HG03460 (cell line): ENCODE data around the gene PANX2.

Experiments used
- ATAC-seq: cut with Tn5 transposase; IDR thresholded peaks from one replicate; pipeline ENCODE4 v1.9.1; 2021; ENCODE audit not compliant: unreplicated experiment

Gene PANX2

DNA sequence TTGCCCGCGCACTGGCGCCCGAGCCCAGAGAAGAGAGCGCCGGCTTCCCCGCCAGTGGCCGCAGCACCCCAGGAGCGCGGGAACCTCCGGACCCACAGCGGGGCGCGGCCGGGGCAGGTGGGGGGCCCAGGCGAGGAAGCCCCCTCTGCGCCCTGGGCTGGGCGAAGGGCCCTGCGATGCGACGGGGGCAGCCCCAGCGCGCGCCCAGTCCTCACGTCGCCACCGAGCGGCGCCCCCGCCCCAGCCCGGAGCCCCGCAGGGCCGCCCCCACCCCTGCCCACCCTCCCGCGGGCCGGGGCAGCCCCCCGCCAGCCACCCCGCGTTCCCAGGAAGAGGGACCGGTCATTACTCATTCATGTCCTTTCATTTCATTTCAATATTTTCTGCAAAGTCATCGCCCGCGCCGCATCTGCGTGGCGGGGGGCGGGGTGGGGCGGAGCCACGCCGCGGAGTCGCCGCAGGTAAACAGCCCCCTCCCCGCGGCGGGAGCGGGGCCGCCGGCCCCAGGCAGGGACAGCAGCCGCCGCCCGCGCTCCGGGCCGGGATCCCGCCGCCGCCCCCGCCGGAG, 673 bp upstream of the PANX2 start:
- ATAC-seq: no peak

DNA sequence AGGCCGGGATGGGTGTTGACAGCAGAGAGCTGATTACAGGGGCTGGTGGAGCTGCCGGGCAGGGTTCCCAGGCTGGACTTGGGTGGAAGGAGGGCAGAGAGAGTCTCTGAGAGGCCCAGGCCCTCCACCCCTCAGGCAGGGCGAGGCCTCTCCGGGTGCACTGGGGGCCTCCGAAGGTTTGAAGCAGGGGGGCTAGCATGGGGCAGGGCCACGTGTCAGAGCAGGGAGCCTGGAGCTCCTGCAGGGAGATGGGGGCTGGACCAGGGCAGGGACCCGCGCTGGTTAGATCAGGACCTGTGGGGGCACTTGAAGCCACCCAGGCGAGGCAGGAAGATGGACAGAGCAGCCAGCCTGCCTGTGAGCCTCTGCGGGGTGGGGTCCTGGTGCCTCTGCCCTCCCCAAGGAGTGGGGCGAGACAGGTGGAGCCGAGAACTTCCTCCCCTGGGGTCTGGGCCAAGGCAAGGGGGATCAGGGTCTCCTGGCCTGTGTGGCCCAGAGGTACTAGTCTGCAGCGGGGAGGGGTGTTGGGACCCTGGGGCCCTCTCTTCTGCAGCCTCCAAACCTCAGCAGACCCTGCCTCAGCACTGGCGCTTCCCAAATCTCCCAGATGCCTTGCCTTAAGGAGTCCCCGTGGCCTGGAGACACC, 911 bp downstream of the PANX2 start:
- no peak for ATAC-seq

DNA sequence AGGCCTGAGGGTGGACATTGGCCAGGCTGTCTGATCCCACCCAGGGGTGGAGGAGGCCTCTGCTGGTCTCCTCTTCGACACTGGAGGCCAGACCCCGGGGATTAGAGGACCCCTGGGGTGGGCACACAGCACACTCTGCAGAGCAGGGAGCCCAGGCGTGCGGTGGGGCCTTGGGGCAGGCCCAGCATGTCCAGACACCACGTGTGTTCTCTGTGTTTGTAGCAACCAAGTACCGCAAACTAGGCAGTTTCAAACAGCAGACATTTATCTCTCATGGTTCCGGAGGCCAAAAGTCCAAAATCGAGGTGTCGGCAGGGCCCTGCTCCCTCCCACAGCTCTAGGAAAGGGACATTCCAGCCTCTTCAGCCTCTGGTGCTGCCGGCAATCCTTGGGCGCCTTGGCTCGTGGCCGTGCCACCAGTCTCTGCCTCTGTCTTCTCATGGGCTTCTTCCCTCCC, 1.5 kb downstream of the PANX2 start:
- ATAC-seq: no peak

DNA sequence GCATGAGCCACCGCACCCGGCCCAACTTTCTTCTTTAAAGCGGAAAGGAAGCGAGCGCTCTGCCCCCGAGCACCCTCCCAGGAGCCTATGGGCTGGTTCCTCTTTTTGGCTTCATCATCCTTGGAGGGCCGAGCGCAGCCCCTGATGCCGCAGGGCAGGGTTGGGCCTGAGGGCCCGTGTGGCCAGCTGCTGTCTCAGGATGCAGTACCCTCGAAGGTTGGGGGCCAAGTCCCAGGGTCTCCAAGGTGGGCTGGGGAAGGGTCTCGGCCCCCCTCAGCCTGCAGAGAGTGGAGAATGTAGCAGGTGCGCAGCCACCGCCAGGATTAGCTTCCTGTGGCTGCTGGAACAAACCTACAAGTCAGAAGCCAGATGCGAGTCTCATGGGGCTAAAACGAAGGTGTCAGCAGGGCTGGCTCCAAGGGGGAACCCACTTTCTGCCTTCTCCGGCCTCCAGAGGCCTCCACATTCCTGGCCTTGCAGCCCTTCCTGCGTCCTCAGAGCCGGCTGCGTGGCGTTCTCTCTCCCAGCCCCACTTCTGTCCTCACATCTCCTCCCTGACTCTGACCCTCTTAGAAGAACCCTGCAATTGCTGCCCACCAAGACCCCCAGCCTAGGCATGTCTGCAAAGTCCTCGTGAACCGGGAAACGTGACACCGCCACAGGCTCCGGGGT, 2.9 kb downstream of the PANX2 start:
- no peak for ATAC-seq

DNA sequence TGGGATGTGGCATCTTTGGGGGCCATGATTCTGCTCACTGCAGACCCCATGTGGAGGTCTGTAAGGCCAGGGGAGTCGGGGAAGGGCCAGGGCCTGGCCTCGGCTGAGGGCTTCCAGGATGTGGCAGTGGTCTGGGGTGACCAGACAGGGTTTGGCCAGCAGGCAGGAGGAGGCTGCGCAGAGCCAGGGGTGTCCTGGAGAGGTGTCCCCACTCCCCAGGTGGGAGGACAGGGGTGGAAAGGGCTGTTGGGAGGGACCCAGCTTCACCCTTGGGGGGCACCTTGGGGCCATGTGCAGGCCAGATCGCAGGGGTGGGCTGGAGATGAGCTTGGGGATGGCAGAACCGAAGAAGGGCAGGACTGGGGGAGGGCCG, 3.4 kb downstream of the PANX2 start:
- ATAC-seq: no peak

DNA sequence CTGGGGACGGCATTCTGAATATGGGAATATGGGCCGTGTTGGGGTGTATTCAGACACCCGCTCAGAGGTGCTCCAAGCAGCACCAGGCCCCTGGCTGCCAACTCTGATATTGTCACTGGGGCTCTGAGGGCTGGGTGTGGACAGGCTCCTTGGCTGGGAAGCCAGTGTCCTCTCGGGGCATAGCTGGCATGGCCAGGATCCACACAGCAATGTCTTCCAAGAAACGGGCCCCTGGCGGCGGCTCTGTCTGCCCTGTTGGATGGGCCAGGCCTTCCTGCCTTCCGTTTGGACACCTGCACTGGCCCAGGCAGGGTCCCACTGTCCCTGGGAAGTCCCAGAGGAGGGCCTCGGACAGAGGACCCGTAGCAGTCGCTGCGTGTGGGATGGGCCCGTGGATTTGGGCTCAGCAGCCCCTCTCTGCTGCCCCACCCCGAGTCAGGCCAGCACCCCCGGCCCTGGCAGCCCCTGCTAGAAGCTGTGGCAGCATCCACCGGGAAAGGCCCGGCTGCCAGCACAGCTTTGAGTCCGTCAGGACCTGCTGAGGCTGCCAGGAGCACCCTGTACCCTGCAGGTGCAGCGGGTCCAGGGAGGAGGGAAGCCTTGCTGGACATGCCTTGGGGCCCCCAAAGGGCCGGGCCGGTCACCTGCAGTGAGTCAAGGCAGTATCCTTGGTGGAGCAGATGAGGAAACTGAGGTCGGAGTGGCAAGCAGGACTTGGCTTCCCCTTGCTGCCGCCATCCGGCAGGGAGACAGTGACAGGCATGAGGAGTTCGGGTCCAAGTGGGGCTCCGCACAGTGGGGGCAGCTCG, 4.1 kb downstream of the PANX2 start:
- no peak for ATAC-seq

DNA sequence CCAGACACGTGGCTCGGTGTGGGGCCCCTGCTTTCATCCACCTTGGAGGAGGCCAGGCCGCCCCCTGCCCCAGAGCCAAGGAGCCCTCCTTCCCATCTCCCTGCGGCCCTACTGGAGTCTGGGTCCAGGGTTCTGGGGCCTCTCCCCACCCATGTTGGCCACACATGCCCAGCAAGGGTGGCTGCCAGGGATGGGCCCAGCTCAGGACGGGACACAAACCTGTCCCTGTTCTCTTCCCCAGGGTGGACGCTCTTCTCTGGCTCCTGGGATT, 4.6 kb downstream of the PANX2 start:
- ATAC-seq: no peak

DNA sequence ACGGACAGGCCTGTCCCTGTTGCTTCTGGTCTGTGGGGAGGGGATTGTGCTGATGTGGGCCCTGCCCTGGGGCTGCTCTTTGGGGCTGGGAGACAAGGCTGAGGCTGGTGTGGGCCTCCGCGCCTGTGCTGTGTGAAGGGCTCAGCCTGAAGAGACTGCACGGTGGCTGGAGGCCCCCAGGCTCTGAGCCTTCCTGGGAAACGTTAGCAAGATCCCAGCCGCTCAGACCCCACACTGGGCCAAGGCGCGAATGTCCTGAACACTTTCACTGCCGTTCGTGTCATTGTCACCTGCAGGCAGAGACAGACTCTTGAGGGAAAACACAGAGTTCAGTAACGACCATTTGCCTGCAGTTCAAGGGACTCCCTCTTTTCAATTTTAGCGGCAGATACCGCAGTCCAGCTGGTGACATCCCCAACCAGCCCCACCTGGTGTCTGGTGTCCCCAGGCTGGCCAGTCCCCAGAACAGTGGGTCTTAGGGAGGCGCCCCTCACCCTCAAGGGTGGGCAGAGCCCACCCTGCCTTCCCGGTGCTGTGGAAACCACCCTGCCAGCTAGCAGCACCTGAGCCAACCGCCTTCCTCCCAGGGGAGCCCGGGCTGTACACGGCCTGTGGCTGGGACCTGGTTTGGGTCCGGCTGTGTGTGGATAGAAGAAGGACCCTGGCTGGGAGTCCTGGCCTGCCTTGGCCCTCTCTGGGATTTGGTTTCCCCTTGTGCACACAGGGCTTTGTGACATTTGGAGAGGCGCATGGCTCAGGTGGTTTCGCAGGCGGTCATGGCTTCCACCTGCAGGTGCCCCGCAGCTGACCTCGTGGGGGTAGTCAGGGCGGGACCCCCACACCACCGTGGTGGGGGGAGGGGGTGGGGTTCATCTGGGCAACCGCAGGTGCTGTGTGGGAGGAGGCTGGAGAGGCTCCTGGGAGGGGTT, 5.7 kb downstream of the PANX2 start:
- ATAC-seq: no peak

DNA sequence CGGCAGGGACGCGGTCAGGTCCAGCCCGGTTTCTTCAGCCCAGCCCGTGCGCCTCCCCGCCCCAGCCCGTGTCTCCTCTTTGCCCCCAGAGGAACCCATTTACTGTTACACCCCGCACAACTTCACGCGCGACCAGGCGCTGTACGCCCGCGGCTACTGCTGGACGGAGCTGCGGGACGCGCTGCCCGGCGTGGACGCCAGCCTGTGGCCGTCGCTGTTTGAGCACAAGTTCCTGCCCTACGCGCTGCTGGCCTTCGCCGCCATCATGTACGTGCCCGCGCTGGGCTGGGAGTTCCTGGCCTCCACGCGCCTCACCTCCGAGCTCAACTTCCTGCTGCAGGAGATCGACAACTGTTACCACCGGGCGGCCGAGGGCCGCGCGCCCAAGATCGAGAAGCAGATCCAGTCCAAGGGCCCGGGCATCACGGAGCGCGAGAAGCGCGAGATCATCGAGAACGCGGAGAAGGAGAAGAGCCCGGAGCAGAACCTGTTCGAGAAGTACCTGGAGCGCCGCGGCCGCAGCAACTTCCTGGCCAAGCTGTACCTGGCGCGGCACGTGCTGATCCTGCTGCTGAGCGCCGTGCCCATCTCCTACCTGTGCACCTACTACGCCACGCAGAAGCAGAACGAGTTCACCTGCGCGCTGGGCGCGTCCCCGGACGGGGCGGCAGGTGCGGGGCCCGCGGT, 6.5 kb downstream of the PANX2 start:
- no peak for ATAC-seq

DNA sequence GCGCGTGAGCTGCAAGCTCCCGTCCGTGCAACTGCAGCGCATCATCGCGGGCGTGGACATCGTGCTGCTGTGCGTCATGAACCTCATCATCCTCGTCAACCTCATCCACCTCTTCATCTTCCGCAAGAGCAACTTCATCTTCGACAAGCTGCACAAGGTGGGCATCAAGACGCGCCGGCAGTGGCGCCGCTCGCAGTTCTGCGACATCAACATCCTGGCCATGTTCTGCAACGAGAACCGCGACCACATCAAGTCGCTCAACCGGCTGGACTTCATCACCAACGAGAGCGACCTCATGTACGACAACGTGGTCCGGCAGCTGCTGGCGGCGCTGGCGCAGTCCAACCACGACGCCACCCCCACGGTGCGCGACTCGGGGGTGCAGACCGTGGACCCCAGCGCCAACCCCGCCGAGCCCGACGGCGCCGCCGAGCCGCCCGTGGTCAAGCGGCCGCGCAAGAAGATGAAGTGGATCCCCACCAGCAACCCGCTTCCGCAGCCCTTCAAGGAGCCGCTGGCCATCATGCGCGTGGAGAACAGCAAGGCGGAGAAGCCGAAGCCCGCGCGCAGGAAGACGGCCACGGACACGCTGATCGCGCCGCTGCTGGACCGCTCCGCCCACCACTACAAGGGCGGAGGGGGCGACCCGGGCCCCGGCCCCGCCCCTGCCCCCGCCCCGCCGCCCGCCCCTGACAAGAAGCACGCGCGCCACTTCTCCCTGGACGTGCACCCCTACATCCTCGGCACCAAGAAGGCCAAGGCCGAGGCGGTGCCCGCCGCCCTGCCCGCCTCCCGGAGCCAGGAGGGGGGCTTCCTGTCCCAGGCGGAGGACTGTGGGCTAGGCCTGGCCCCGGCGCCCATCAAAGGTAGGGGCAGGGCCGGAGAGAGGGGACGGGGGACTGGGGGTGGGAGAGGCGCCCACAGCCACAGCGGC, 7.3 kb downstream of the PANX2 start:
- no peak for ATAC-seq

DNA sequence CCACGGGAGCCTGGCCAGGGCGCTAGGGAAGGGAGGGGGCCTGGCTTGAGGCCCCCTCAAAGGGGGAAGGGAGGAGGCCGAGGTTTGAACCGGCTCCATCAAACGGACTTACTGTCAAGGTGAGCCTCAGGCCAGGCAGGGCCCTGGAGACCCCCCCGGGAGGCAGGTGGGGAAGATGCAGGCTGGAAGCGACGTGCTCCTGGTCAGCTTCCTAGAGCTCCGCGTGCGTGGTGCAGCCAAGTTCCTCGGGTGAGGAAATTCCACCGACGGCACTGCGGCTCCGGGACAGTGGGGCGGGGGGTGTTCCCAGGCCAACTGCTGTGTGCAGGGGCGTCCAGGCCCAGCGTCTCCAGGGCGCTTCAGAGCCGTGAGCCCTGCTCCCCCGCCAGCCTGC, 7.9 kb downstream of the PANX2 start:
- no peak for ATAC-seq

DNA sequence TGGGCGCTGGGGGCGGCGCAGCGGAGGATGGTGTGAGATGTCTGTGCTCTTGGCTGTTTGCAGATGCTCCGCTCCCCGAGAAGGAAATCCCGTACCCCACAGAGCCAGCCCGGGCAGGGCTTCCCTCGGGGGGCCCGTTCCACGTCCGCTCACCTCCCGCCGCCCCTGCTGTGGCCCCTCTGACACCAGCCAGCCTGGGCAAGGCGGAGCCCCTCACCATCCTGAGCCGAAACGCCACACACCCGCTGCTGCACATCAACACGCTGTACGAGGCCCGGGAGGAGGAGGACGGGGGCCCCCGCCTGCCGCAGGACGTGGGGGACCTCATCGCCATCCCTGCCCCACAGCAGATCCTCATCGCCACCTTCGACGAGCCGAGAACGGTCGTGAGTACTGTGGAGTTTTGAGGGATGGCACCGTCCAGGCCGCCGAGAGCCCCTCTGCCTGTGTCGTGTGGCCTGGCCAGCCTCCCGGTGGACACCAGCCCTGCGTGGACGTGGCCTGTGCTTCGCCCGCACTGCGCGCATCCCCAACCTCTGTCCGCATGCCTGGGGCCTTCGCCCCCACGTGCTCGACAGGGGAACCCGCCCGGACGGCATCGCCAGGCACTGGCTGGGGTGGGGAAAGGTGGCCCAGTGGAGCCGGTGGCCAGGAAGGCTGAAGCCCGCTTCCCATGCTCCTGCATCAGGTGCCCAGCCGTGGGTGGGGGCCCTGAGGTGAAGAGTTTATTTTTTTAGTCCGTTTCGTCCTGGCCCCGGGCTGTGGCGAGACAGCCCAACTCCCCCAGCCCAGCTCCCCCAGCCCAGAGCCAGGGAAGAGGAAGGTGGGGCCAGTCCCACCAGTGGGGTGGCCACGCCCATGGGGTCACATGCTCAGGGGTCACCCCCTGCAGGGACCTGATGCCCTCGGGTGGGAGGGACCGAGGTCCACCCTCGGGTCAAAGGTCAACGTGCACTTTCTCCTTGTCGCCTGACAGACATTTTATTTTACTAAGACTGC, 8.6 kb downstream of the PANX2 start:
- ATAC-seq: no peak

DNA sequence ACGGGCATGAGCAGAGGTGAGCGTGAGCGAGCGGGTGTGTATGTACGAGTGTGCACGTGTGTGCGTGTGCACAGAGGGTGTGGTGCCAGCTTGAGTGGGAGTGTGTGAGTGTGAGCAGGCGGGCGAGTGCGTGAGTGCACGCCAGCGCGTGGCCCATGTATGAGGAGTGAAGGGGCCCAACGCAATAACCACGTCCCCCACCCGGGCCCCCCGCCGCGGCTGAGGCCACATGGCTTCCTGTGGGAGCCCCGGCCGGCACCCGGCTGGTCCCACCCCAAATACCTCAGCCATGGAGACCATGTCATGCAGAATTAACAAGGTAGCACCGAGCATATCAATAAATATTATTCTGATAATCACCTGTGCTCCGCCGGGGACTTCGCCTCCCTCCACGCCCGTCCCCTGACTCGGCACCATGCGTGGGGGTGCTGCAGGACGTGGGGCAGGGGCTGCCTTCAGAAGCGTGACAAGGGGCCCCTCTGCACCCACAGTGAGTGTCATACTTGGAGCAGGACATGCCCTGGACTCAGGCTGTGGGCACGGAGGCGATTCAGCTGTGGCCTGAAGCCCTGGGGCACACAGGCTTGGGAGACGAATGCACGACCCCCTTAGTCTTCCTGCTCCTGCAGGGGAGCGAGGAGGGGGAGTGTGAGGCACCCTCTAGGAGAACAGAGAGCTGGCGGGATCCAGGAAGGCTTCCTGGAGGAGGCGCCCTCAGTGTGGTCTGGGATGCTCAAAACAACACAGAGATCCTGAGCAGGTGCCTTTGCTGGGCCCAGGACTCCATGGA, 9.6 kb downstream of the PANX2 start:
- no peak for ATAC-seq

DNA sequence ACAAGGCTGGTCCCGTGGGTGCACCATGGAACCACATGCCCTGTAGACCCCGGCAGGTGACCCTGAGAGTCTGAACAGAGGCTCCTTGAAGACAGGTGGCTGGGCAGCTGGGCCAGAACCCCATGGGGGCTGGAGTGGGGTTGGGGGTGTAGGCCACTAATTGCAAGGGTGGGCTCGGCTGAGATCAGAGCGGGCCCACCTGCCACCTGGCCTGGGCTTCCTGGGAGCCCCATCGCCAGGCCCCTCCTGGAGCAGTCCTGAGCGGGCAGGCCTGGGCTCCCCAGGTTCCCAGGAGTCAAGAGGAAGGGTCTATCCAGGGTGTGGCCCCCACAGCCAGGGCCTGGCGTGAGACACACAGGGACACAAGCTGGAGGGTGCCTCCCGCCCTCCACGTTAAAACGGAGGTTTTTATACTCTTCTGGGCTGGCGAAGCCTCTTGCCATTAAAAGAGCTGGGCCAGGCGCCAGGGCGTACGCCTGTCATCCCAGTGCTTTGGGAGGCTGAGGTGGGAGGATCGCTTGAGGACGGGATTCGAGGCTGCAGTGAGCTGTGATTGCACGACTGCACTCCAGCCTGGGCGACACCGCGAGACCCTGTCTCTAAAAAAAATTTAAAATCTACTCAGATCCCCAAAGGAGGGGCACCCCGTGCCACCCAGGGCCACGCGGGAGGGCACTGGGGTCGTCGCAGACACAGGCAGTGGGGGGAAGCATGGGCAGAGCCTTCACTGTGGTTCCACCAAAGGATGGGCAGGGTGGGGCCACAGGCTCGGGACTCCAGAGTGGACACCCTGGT, 10.4 kb downstream of the PANX2 start:
- no peak for ATAC-seq

DNA sequence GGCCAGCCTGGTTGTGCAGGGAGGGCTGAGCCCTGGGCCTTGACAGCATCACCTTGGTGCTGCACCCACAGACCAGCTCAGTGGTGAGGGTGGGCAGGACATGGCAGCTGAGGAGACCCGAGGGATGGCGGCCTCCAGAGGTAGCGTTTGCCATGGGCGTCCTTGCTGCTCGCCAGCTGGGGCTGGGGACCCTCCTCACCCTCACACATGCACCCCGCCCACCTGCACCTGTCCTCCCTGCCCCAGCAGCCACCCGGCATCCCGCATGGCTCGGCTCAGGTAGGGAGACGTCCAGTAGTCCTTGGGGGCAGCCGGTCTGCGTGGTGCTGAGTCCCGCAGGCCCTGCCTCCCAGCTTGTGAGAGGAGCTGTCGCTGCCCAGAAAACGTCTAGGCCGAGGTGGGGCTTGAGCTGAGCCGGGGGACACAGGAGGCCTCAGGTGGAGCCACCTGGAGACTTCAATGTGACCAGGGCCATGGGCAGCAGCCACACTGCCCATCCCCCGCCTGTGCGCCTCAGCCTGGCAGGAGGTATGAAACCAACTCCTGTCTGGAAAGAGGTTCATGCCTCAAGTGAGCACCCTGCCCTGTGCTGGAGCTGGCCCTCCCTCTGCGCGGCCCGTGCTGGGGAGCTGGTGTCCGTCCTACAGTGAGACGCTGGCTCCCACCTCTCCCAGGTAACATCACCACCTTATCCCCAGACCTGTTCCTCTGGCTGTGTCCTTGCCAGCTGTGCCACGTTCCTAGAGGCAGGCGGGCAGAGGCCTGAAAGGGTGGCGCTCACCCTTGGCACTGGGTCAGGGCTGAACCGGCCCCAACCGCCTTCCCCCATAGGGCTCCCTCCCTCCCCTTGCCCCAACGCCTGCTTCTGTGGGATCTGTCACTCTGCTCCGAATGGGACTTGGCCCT, 11.9 kb downstream of the PANX2 start:
- no peak for ATAC-seq
